KG1 (cell line): ENCODE data around the gene CEACAM7.
"Not testable (repeated sequence)": the region's sequence is repeated elsewhere in the genome, so short reads cannot be mapped to it uniquely, and the experiment has no call there.

Experiments used
- DNase-seq: peaks from one replicate; lab custom pipeline; 2025; lab: John Stamatoyannopoulos, UW

Gene CEACAM7

DNA sequence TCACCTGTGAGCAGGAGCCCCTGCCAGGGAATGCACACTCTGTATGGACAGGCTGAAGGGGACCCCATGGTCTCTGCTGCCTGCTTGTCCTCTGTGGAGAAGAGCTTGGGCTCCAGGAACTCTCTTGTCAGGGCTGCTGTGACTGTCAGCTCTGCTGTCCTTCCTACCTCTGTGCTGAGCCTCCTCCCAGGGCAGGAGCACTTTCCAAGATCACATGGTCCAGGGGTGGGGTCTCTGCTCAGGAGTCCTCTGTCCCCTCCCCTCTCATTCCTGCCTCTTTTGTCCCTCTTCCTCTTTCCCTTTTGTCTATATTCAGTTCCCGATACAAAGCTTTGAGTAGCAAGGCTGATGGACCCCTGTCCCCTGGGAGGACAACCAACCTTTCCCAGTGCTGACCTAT lies at the start of gene CEACAM7:
Gene CEACAM7, minus strand, starts transcription at position 173 of the 400 bp plus-strand sequence. Its CDS starts 105 bp downstream, at position 68.
- no peak for DNase-seq

DNA sequence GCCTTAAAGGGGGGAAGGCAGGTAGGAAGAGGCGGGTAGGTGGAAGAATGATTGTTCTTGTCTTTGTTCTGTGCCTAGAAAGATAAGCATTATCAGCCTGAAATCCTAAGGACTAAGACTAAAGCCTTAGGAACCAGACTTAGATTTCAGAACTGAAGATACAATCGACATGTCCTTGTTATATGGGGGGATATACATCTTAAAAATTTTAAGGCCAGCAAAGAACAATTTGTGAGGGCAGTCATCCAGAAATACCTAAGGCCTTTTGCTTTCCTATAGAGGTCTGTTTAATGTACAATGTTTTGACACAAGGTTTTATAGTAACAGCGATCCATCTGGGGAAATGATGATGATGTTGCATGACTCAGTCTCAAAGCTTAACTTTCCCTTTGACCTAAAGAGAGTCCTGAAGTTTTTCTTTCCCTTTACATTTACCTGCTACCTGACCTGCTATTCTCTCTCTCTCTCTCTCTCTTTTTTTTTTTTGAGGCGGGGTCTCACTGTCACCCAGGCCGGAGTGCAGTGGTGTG lies 47.1 kb upstream of the CEACAM7 start:
- DNase-seq, result no peak

DNA sequence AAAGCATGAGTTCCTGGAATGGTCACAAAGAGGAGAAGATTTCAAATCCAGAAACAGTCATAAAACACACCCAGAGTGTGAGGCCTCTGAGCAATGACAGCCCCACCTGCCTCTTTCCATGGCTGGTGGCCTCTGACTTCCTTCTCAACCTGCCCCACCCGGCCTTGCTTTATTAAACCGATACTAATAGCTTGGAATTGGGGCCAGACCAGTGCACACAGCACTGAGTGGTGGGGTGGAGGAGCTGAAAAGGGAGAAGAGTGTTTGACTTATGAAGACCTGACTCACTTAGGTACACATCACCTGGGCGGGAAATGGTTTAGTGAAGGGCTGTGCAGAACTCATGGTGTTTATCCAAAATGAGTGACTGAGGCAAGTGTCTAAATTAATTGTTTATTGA lies 46.5 kb upstream of the CEACAM7 start:
- DNase-seq, result no peak

DNA sequence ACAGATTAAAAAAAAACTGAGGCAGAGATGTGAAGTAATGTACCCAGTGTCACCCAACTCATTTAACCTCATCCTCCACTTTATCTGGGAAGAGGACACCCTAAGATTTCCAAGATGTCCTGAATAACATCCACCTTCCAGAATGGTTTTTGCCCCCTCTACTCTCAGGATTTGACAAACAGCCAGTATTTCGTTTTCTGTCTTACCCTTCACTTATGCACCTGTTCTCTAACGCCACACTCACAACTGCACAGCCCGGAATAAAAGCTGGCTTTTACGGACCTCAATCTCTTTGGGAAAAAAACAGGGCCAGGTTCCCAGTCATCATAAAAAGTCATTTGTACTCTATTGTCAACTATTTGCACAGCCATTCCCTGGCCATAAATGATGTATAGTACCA lies 46.1 kb upstream of the CEACAM7 start:
- DNase-seq, result no peak

DNA sequence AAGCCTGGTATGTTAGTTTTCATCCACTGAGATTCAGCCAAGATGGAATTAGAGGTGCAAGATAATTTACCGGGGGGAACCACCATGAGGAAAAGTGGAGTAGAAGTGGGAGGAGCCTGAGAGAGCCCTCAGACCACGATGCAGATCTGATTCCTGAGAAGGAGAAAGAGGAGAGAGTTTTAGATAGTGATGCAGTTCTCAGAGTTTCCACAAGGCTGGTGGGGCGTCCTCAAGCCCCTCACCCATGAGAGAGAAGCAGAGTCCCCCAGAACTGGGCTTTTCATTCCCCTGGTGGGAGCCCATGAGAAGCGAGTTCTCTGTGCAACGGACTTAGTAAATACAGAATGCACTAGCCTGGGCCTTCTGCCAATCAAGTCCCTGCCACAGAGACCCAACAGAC lies 38.4 kb upstream of the CEACAM7 start:
- no peak for DNase-seq

DNA sequence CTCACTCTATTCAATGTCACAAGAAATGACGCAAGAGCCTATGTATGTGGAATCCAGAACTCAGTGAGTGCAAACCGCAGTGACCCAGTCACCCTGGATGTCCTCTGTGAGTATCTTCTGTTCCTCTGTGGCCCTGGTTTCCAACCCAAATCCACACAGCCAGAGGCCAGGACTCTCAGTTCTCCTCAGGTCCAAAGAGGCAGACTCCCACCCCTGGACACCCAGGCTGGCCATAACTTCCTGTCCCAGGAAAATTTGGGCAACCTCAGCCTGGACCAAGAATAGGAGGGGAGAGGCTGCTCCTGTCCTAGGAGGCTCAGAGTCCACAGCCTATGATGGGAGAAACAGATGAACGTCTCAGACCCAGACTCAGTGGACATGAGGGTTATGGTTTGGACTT lies 32.0 kb upstream of the CEACAM7 start:
- no peak for DNase-seq

DNA sequence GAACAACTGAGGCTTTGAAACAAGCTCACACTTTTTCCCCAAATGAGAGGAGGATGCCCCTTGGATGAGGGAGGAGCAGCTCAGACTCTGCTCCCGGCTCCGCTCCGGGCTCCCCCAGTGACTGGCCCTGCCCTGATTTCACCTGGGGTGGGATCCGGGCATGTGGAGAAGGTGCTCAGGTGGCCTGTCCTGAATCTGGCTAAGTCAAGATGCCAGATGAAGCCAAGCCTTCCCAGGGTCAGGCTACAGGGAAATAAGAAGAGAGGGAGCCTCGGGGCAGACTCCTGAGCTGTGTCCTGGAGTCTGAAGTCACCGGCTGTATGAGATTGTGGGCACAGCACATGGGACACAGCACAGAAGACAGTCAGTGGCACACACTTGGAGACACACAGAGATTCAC lies 30.7 kb upstream of the CEACAM7 start:
- DNase-seq, result no peak

DNA sequence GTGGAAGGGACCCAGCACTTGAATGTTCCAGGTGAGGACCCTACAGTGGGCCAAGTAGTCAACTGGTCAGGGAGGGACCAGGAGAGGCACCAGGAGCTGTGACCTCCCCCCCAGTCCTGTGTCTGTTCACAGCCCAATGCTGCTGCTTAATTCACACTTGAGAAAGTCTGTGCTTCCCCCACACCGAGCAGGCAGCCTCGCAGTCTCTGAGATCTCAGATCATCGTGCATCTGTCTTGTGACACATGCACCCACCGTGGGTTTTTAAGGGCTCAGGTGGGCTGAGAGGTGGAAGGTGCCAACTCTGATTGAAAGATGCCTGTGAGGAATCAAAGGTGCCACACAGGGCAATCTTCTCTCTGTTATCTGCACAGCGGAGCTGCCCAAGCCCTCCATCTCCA lies 26.5 kb upstream of the CEACAM7 start:
- DNase-seq, result no peak

DNA sequence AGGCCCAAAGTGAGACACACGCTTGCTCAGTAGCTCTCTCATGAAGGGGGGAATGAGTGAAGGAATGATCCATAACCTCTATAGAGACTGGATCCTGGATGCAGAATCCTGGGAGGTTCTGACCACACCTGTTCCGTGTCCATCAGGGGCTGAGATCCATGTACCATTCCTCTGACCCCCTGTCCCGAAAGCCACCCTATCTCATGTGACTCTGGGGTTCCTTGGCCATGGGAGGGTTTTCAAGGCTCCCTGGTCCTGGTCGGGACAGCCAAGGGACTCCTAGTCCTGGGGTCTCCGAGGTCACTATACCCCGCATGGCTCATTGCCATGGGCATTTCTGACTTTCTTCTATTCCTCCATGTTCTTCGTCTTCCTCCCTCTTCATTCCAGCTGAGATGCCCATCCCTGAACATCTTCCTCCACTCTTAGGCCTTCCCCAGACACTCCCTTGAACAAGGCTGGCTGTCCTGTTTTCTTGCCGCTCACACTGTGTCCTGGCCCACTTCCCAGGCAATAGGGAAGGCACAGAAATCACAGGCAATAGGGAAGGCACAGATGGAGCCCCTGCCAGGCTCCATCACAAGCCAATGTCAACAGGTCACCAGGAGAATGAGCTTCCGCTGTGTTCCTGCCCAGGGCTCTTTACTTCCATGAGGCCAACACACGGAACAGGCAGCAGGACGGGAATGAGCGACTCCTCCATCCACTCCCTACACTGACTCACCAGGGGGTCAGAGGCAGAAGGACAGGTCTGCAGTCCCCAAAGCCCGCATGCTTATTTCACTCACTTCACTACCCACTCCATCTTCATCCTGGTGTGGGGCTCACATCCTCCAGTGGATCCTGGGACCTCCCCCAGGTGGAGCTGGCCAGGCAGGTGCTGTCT lies 23.5 kb upstream of the CEACAM7 start:
- no peak for DNase-seq

DNA sequence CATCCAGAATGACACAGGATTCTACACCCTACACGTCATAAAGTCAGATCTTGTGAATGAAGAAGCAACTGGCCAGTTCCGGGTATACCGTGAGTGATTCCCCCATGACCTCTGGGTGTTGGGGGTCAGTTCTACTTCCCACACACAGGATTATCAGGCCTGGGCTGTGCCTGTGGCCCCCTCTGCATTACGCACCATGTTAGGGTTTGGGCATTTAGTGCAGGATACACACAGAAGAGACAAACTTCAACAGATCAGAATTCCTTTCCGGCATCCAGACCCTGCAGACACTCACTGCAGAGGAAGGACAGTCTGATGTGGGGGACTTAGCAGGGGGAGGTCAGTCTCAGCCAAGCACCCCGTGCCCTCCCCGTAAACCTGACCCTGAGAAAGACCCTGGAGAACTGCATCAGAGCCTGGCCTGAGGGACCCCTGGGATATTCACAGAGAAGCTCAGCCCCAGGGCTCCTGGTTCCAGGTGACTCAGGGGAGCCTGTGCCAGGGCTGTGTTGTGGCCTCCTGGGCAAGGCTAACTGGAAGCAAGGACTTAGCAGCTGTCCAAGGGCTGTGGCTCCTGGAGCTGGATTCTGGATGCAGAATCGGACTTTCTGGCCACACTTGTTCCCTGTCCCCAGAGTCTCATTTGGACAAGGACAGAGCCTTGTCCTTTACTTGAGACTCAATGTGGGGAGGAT lies 22.0 kb upstream of the CEACAM7 start:
- DNase-seq, result no peak

DNA sequence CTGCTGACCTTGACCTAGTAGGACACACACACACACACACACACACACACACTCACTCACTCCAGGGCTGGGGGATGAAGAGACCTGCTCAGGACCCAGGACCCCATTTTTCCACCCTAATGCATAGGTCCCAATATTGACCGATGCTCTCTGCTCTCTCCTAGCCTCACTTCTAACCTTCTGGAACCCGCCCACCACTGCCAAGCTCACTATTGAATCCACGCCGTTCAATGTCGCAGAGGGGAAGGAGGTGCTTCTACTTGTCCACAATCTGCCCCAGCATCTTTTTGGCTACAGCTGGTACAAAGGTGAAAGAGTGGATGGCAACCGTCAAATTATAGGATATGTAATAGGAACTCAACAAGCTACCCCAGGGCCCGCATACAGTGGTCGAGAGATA lies 21.4 kb upstream of the CEACAM7 start:
- DNase-seq, result not testable (repeated sequence)

DNA sequence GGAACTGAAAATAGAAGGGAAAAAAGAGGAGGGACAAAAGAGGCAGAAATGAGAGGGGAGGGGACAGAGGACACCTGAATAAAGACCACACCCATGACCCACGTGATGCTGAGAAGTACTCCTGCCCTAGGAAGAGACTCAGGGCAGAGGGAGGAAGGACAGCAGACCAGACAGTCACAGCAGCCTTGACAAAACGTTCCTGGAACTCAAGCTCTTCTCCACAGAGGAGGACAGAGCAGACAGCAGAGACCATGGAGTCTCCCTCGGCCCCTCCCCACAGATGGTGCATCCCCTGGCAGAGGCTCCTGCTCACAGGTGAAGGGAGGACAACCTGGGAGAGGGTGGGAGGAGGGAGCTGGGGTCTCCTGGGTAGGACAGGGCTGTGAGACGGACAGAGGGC lies 20.4 kb upstream of the CEACAM7 start, which contains the start of gene CEACAM5:
Gene CEACAM5, plus strand, starts transcription at position 146 of the 400 bp plus-strand sequence. Its CDS starts 106 bp downstream, at position 252.
- DNase-seq, result no peak

DNA sequence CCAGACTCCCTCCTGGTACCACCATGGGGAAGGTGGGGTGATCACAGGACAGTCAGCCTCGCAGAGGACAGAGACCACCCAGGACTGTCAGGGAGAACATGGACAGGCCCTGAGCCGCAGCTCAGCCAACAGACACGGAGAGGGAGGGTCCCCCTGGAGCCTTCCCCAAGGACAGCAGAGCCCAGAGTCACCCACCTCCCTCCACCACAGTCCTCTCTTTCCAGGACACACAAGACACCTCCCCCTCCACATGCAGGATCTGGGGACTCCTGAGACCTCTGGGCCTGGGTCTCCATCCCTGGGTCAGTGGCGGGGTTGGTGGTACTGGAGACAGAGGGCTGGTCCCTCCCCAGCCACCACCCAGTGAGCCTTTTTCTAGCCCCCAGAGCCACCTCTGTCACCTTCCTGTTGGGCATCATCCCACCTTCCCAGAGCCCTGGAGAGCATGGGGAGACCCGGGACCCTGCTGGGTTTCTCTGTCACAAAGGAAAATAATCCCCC lies 19.9 kb upstream of the CEACAM7 start:
- DNase-seq, result no peak

DNA sequence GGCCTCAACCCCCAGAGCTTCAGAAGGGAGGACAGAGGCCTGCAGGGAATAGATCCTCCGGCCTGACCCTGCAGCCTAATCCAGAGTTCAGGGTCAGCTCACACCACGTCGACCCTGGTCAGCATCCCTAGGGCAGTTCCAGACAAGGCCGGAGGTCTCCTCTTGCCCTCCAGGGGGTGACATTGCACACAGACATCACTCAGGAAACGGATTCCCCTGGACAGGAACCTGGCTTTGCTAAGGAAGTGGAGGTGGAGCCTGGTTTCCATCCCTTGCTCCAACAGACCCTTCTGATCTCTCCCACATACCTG lies 19.4 kb upstream of the CEACAM7 start:
- DNase-seq, result no peak

DNA sequence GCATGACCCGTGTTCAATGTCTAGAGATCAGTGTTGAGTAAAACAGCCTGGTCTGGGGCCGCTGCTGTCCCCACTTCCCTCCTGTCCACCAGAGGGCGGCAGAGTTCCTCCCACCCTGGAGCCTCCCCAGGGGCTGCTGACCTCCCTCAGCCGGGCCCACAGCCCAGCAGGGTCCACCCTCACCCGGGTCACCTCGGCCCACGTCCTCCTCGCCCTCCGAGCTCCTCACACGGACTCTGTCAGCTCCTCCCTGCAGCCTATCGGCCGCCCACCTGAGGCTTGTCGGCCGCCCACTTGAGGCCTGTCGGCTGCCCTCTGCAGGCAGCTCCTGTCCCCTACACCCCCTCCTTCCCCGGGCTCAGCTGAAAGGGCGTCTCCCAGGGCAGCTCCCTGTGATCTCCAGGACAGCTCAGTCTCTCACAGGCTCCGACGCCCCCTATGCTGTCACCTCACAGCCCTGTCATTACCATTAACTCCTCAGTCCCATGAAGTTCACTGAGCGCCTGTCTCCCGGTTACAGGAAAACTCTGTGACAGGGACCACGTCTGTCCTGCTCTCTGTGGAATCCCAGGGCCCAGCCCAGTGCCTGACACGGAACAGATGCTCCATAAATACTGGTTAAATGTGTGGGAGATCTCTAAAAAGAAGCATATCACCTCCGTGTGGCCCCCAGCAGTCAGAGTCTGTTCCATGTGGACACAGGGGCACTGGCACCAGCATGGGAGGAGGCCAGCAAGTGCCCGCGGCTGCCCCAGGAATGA lies 18.9 kb upstream of the CEACAM7 start:
- peak; percentile 38 for DNase-seq

DNA sequence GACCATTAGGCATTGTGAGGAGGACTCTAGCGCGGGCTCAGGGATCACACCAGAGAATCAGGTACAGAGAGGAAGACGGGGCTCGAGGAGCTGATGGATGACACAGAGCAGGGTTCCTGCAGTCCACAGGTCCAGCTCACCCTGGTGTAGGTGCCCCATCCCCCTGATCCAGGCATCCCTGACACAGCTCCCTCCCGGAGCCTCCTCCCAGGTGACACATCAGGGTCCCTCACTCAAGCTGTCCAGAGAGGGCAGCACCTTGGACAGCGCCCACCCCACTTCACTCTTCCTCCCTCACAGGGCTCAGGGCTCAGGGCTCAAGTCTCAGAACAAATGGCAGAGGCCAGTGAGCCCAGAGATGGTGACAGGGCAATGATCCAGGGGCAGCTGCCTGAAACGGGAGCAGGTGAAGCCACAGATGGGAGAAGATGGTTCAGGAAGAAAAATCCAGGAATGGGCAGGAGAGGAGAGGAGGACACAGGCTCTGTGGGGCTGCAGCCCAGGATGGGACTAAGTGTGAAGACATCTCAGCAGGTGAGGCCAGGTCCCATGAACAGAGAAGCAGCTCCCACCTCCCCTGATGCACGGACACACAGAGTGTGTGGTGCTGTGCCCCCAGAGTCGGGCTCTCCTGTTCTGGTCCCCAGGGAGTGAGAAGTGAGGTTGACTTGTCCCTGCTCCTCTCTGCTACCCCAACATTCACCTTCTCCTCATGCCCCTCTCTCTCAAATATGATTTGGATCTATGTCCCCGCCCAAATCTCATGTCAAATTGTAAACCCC lies 17.5 kb upstream of the CEACAM7 start:
- no peak for DNase-seq

DNA sequence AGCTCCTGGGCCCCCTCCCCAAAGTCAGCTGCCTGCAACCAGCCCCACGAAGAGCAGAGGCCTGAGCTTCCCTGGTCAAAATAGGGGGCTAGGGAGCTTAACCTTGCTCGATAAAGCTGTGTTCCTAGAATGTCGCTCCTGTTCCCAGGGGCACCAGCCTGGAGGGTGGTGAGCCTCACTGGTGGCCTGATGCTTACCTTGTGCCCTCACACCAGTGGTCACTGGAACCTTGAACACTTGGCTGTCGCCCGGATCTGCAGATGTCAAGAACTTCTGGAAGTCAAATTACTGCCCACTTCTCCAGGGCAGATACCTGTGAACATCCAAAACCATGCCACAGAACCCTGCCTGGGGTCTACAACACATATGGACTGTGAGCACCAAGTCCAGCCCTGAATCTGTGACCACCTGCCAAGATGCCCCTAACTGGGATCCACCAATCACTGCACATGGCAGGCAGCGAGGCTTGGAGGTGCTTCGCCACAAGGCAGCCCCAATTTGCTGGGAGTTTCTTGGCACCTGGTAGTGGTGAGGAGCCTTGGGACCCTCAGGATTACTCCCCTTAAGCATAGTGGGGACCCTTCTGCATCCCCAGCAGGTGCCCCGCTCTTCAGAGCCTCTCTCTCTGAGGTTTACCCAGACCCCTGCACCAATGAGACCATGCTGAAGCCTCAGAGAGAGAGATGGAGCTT lies 15.7 kb upstream of the CEACAM7 start:
- no peak for DNase-seq

DNA sequence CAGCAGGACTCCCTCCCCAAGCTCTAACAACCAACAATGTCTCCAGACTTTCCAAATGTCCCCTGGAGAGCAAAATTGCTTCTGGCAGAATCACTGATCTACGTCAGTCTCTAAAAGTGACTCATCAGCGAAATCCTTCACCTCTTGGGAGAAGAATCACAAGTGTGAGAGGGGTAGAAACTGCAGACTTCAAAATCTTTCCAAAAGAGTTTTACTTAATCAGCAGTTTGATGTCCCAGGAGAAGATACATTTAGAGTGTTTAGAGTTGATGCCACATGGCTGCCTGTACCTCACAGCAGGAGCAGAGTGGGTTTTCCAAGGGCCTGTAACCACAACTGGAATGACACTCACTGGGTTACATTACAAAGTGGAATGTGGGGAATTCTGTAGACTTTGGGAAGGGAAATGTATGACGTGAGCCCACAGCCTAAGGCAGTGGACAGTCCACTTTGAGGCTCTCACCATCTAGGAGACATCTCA lies 14.1 kb upstream of the CEACAM7 start:
- no peak for DNase-seq

DNA sequence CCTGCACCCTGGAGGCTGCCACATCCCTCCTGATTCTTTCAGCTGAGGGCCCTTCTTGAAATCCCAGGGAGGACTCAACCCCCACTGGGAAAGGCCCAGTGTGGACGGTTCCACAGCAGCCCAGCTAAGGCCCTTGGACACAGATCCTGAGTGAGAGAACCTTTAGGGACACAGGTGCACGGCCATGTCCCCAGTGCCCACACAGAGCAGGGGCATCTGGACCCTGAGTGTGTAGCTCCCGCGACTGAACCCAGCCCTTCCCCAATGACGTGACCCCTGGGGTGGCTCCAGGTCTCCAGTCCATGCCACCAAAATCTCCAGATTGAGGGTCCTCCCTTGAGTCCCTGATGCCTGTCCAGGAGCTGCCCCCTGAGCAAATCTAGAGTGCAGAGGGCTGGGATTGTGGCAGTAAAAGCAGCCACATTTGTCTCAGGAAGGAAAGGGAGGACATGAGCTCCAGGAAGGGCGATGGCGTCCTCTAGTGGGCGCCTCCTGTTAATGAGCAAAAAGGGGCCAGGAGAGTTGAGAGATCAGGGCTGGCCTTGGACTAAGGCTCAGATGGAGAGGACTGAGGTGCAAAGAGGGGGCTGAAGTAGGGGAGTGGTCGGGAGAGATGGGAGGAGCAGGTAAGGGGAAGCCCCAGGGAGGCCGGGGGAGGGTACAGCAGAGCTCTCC lies 13.5 kb upstream of the CEACAM7 start:
- DNase-seq, result no peak
